Activated T-cell treated with anti-CD3 and anti-CD28 coated beads for 48 hours (primary cell): ENCODE measurements around the gene LPCAT4.

Source experiments
- DNase-seq: peaks from one replicate; pipeline ENCODE4 v3.0.0-alpha.2; 2020; ENCODE audit warnings: low read depth

The LPCAT4 gene

GRCh38 chr15:34336991-34337556 is 29.9 kb downstream of the LPCAT4 start:
- no peak for DNase-seq

DNA sequence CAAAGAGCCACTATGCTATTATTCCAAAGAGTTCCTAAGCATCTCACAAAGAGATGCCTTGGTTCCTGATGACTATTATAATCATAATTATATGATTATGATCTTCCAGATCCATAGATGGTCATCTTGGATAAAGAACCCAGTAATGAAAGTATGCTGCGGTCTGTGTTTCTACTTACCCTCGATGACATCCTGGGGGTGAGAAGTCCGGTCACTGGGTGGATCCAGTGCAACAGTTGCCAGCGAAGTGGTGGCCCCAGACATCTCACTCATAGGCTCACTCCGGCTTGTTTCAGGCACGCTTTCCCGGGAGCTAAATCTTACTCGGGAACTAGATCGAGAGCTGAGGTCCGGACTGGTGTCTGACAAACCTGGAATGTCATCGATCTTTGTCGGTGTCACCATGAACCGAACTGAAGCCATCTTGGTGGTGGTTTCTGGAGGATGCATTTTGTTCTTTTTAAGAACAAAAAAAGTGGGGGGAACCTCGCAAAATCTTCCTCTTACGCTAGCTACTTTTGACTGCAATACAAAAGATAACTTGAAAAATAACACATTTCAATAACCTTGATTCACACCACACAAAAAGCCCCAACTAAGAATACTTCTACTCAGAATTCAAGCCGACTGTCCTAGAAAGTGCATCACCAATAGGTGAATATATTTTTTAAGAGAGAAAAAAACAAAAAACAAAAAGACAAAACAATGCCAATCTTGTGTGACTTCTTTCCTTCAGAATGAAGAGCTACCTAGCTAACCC is 30.6 kb downstream of the LPCAT4 start:
- DNase-seq, result no peak

DNA sequence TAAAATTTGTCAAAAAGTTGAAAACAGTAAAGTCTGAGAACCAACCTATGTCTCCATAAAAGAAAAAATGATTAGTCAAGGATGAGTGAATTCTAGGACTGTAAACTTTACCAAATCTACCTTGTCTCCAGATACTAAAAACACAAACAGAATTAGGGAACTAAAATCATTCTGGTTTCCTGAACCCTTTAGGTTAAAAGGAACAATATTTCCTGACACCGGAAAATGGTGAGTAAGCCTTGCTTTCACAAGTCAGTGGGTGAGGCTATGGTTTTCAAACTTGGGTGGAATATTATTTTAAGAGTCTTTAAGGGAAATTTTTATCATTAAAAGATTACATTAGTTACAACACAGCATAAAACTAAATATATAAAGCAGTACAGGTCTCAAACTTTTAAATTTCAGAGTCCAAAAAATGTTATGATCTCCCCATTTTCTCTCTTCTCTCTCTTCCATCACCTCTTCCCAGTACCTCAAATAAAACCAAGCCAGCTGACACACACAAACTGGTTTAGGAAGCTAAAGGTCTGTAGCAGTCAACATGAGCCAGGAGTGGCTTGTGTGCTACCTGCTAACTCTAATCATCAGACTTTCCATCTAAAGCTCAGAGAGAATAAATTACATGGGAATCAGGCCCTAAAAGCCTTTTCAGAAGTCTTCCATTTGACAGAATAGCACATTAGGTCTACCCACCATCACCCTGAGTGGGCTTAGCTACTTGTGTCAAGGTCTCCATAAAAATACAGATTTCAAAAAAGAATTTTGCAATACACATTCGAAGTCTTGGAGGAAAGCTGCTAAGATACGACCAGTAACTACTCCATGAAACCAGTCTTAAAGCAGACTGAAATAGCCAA is 31.6 kb downstream of the LPCAT4 start:
- DNase-seq, result no peak

- no peak for DNase-seq
Measured at GRCh38 chr15:34334672-34335071, 32.3 kb downstream of the LPCAT4 start.

DNA sequence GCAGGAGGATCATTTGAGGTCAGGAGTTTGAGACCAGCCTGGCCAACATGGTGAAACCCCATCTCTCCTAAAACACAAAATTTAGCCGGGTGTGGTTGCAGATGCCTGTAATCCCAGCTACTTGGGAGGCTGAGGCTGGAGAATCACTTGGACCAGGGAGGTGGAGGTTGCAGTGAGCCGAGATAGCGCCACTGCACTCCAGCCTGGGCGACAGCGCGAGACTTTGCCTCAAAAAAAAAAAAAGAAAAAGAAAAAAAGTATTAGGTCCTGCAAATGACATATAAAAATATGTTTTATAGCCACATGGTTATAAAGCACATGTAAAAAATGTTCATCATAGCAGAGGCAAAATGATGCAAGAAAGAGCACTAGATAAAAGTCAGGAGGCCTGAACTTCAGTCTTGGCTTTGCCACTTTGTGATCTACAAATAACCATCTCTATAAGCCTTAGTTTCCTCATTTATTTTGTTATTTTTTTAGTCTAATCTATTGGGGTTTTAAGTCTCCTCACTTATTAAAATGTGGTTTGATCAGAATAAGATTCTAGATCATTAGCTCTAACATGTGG is 34.4 kb downstream of the LPCAT4 start:
- DNase-seq, result no peak

DNA sequence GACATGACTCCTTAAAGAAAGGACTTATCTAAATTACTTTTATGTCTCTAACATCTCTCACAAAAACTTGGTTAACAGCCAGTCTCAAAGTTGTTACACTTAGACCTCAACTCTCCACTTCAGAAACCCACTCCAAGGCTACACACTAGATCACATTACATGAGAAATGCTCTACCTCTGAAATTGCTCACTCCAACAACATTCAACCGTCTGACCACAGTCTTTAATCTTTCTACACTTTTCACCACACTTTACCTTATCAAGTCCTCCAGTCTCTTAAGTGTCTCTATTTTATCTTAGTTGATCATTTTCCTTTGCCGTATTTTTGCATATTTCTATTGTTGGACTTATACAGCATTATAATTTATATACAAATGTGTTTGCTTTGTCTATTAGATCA is 35.2 kb downstream of the LPCAT4 start:
- no peak for DNase-seq

GRCh38 chr15:34330279-34330678 is 36.7 kb downstream of the LPCAT4 start:
- no peak for DNase-seq

- DNase-seq, result no peak
Measured at GRCh38 chr15:34329006-34329405, 38.0 kb downstream of the LPCAT4 start.

DNA sequence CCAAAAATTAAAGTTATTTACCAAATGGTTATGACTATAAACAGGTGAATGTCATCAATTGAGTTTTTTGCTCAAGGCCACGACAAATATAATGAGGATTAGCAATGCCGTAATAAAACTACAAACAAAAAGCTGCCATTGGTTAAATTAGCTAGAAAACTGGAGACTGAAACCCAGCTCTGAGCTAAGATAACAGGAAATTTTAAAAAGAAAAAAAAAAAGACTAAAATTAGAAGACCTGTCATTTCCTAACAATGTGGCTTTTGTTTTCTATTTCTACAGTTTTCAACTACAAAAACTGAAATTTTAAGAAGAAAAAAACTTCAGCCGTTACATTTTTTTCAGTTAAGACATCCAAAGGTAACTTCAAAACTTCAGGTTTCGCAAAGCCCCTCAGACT is 39.1 kb downstream of the LPCAT4 start:
- DNase-seq, result no peak

DNA sequence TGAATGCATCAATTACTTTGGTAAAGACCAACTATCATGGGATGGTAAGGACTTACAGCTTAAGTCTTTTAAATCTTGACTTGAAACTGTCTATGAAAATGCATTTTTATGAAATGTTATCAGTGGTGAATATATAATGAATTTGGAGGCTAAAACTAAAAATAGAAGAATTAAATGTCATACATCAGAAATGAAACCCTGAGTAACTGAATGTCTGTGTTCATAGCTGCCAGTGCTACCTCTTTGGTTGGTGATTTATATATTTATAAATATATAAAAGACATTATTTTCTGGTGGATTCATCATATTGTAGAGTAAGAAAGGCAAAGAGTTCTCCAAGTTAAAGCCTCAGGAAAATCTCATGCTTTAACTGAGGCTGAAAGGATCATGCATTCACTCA is 41.6 kb downstream of the LPCAT4 start:
- DNase-seq, result no peak

- DNase-seq, result no peak
Measured at GRCh38 chr15:34324933-34325332, 42.1 kb downstream of the LPCAT4 start.

- no peak for DNase-seq
Measured at GRCh38 chr15:34323217-34323616, 43.8 kb downstream of the LPCAT4 start.

DNA sequence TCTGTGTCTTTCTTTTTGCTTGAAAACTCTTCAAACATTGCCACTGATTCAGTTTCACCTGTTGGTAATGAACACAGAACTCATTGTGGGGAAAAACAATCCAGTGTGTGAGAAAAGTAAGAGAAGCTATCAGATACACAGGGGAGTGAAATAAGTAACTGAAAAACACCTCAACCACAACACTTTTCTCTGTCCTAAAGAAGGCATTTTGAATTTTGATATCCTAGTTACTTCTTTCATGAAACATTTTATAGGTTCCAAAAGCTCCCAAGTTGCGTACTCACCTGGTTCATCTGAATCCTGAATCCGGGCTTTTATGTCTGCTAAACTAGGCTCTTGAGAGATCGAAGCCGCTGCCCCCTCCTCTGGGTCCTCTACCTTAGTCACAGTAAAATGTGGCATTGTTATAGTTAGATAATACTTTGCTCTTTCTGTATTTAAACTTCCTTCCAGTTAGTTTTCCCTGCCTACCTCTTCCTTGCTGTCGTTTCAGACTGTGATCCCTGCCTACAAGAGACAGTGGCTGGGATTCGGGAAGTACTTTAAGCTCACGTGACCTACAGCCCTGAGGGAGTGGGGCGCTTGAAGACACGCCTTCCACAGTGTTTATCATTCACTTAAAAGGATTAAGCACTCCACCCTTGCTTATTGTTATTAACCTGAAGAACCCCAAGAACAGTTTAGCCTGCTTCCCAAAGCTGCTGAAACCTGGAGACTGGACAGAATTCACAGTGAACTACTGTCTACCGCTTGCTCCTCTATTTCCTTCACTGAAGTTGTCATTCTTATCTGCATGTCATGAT is 48.5 kb downstream of the LPCAT4 start:
- no peak for DNase-seq

DNA sequence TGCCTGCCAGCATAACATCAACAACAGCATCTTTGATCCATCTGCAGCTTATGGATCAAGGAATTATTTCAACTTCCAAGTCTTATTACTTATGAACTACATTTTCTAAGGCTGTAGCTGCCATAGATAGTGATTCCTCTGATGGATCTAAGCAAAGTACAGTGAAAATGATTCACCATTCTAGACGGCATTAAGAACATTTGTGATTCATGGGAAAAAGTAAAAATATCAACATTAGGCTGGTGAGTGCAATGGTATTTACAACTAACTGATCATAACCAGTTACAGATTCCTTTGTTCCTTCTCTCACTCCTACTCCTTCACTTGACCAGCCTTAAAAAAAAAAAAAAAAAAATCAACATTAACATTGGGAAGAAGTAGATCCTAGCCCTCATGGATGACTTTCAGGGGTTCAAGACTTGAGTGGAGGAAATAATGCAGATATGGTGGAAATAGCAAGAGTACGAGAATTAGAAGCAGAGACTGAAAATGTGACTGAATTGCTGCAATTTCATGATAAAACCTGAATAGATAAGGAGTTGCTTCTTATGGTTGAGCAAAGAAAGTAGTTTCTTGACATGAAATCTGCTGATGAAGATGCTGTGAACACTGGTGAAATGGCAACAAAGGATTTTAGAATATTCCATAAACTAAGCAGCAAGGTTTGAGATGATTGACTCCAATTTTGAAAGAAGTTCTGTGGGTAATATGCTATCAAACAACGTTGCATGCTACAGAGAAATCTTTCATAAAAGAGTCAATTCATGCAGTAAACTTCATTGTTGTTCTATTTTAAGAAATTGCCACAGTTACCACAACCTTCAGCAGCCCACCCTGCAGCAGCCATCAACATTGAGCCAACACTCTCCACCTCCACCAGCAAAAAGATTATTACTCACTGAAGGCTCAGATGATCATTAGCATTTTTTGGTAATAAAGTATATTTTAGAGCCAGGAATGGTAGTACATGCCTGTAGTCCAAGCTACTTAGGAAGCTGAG is 52.2 kb downstream of the LPCAT4 start:
- DNase-seq, result no peak

GRCh38 chr15:34311563-34311962 is 55.4 kb downstream of the LPCAT4 start:
- no peak for DNase-seq
